ENCODE data around the gene SOCS7. TPM values are rescaled to one million over a fixed set of nuclear protein-coding genes. Genes with fewer than 3 reads are reported as not detected.
A peak's percentile ranks its signal among the peaks of the same experiment; 100 is the strongest.

SOCS7 gene
- total and polyA plus RNA-seq, 2 donors (not counting 1 experiment from before 2014, with no cell fraction given): 4.8 to 9.4 TPM

GRCh38 chr17:38418693-38419507, 67.3 kb downstream of the SOCS7 start:
- H3K36me3 ChIP-seq (ENCODE audit: control insufficient read depth, insufficient read depth, low read length): no peaks in the 10 kb centered on the region
- H3K27me3 ChIP-seq (ENCODE audit: control insufficient read depth, insufficient read depth, low read length): peaks cover 28% of the 10 kb centered on the region
- peaks cover 11% of the 10 kb centered on the region for H3K4me1 ChIP-seq (ENCODE audit: control insufficient read depth, extremely low read depth, insufficient read depth, low read length)
- no peak overlapping the region for H2AFZ ChIP-seq (ENCODE audit: low read length)
- H3K9me3 ChIP-seq (ENCODE audit: control insufficient read depth, insufficient read depth, low read depth, low read length): no peaks in the 10 kb centered on the region
- peak overlapping the region; percentile 25 for H3K4me2 ChIP-seq (ENCODE audit: extremely low read depth, insufficient read depth, low read length)
- no peaks in the 10 kb centered on the region for H3K79me2 ChIP-seq (ENCODE audit: control insufficient read depth, insufficient read depth, low read length)
- H3K9ac ChIP-seq (ENCODE audit: insufficient read depth, low read length): no peak overlapping the region
- no peak for DNase-seq (ENCODE audit: low read depth in 2 of 2)
- H3K4me3 ChIP-seq (replicated peaks in 1 of 4; ENCODE audit: control extremely low read depth in 1 of 4, insufficient read depth in 1 of 4, low read depth in 3 of 4, low read length in 4 of 4): peak overlapping the region in 1 of 4 experiments; percentile 30
- TF ChIP-seq CTCF (conservative IDR thresholded peaks at IDR 0.05 in 1 of 2, IDR thresholded peaks at IDR 0.05 in 1 of 2; ENCODE audit: low read depth in 1 of 2, low read length in 2 of 2): no peak
- peak; percentile 99 for TF ChIP-seq EZH2 (IDR thresholded peaks at IDR 0.05; ENCODE audit: low read length, missing control alignments)
- no peaks in the 10 kb centered on the region for H4K20me1 ChIP-seq (ENCODE audit: control insufficient read depth, extremely low read depth, insufficient read depth, low read length)
- no peak overlapping the region for H3K27ac ChIP-seq (ENCODE audit: insufficient read depth, low read length)

- TF ChIP-seq EZH2 (IDR thresholded peaks at IDR 0.05; ENCODE audit: low read length, missing control alignments) (peak; percentile 91), CTCF (conservative IDR thresholded peaks at IDR 0.05 in 1 of 2, IDR thresholded peaks at IDR 0.05 in 1 of 2; ENCODE audit: low read depth in 1 of 2, low read length in 2 of 2) (no peak)
- Histone ChIP-seq H3K4me3 (replicated peaks in 1 of 4; ENCODE audit: control extremely low read depth in 1 of 4, insufficient read depth in 1 of 4, low read depth in 3 of 4, low read length in 4 of 4) (no peak overlapping the region), H3K27me3 (ENCODE audit: control insufficient read depth, insufficient read depth, low read length) (peaks cover 28% of the 10 kb centered on the region), H4K20me1 (ENCODE audit: control insufficient read depth, extremely low read depth, insufficient read depth, low read length) (no peaks in the 10 kb centered on the region), H2AFZ (ENCODE audit: low read length) (no peak overlapping the region), H3K4me1 (ENCODE audit: control insufficient read depth, extremely low read depth, insufficient read depth, low read length) (peaks cover 11% of the 10 kb centered on the region), H3K4me2 (ENCODE audit: extremely low read depth, insufficient read depth, low read length) (no peak overlapping the region), H3K79me2 (ENCODE audit: control insufficient read depth, insufficient read depth, low read length) (no peaks in the 10 kb centered on the region), H3K9ac (ENCODE audit: insufficient read depth, low read length) (no peak overlapping the region), H3K36me3 (ENCODE audit: control insufficient read depth, insufficient read depth, low read length) (no peaks in the 10 kb centered on the region), H3K9me3 (ENCODE audit: control insufficient read depth, insufficient read depth, low read depth, low read length) (no peaks in the 10 kb centered on the region), H3K27ac (ENCODE audit: insufficient read depth, low read length) (no peak overlapping the region)
- DNase-seq (ENCODE audit: low read depth in 2 of 2): no peak
Measured at GRCh38 chr17:38419508-38419981, 67.9 kb downstream of the SOCS7 start.

- Histone ChIP-seq H3K9me3 (ENCODE audit: control insufficient read depth, insufficient read depth, low read depth, low read length) (no peaks in the 10 kb centered on the region), H4K20me1 (ENCODE audit: control insufficient read depth, extremely low read depth, insufficient read depth, low read length) (no peaks in the 10 kb centered on the region), H3K79me2 (ENCODE audit: control insufficient read depth, insufficient read depth, low read length) (no peaks in the 10 kb centered on the region), H3K36me3 (ENCODE audit: control insufficient read depth, insufficient read depth, low read length) (no peaks in the 10 kb centered on the region), H3K27me3 (ENCODE audit: control insufficient read depth, insufficient read depth, low read length) (peaks cover 28% of the 10 kb centered on the region), H3K4me1 (ENCODE audit: control insufficient read depth, extremely low read depth, insufficient read depth, low read length) (peaks cover 9% of the 10 kb centered on the region), H3K4me2 (ENCODE audit: extremely low read depth, insufficient read depth, low read length) (no peak overlapping the region), H2AFZ (ENCODE audit: low read length) (no peak overlapping the region), H3K27ac (ENCODE audit: insufficient read depth, low read length) (no peak overlapping the region), H3K9ac (ENCODE audit: insufficient read depth, low read length) (no peak overlapping the region), H3K4me3 (replicated peaks in 1 of 4; ENCODE audit: control extremely low read depth in 1 of 4, insufficient read depth in 1 of 4, low read depth in 3 of 4, low read length in 4 of 4) (no peak overlapping the region)
- no peak for DNase-seq (ENCODE audit: low read depth in 2 of 2)
- TF ChIP-seq EZH2 (IDR thresholded peaks at IDR 0.05; ENCODE audit: low read length, missing control alignments) (no peak), CTCF (conservative IDR thresholded peaks at IDR 0.05 in 1 of 2, IDR thresholded peaks at IDR 0.05 in 1 of 2; ENCODE audit: low read depth in 1 of 2, low read length in 2 of 2) (no peak)
Measured at GRCh38 chr17:38420518-38420917, 68.9 kb downstream of the SOCS7 start.
